Vagina (tissue), 2 donors: ENCODE measurements around the gene PSD. TPM values are rescaled to one million over a fixed set of nuclear protein-coding genes. Genes with fewer than 3 reads are reported as not detected.

Experiments
- DNase-seq, 2 donors: peaks; one replicate each; pipeline ENCODE4 v3.0.0-alpha.2; 2017; ENCODE audit errors: extremely low spot score in 2 of 2
- H3K27ac ChIP-seq: fragments of 200-600 bp; sonication (generic); one replicate; pipeline ENCODE4 v1.5.1; 2019
- H3K27me3 ChIP-seq: fragments of 200-600 bp; sonication (generic); one replicate; pipeline ENCODE4 v1.5.1; 2019
- H3K36me3 ChIP-seq, 2 donors: fragments of 200-600 bp; sonication (generic); one replicate each; pipeline ENCODE4 v1.5.1; 2017 to 2019
- H3K4me1 ChIP-seq: fragments of 200-600 bp; sonication (generic); one replicate; pipeline ENCODE4 v1.5.1; 2019
- H3K4me3 ChIP-seq, 2 donors: fragments of 200-600 bp; sonication (generic); 1 replicate in 1 of 2; 2 replicates in 1 of 2; pipeline ENCODE4 v1.5.1; 2016 to 2019
- H3K9me3 ChIP-seq: fragments of 200-600 bp; sonication (generic); one replicate; pipeline ENCODE4 v1.5.1; 2019
- CTCF ChIP-seq, 3 experiments: fragments of 450-650 bp in 2 of 3; fragments of 200-600 bp in 1 of 3; sonication (generic) in 1 of 3; IDR thresholded peaks; one replicate each; pipeline ENCODE4 v1.5.1; 2017 to 2019; ENCODE audit warnings: antibody characterized with exemption in 3 of 3, mild to moderate bottlenecking in 2 of 3, moderate library complexity in 2 of 3
- POLR2A ChIP-seq, 2 donors: fragments of 450-650 bp; IDR thresholded peaks; one replicate each; pipeline ENCODE4 v1.6.1; 2017; ENCODE audit warnings: antibody characterized with exemption in 2 of 2, mild to moderate bottlenecking in 2 of 2, moderate library complexity in 2 of 2
- POLR2AphosphoS5 ChIP-seq, 2 donors: sonication (generic); formaldehyde crosslinking; IDR thresholded peaks; one replicate each; pipeline ENCODE4 v1.9.0; 2017; ENCODE audit warnings: antibody characterized with exemption in 2 of 2, mild to moderate bottlenecking in 2 of 2, low read depth in 1 of 2; ENCODE audit not compliant: insufficient read depth in 1 of 2
- intact Hi-C: fragments of 100-400 bp; cut with DNase I; formaldehyde crosslinking; loops from one replicate; pipeline ENCODE4 v1.15.1; 2023
- total RNA-seq: library from RNA; depleted of rRNA; stranded (reverse); fragments of >200 nt; gene quantifications from one replicate; pipeline ENCODE4 v1.2.3, GENCODE V29; 2016

PSD gene
- total RNA-seq, 1 donor from 2014 or later, result 6.4 TPM

DNA sequence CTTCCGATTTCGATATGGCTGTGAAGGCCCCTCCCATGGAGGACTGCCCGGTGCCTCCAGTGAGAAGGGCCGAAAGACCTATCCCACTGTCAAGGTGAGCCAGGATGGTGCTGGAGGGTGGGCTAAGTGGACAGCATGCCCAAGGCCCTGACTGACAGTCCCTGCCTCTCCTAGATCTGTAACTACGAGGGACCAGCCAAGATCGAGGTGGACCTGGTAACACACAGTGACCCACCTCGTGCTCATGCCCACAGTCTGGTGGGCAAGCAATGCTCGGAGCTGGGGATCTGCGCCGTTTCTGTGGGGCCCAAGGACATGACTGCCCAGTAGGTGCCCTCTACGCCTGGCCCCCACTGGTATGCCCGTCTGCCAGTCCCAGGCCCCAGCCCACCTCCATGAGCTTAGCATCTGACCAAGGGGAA, 21.8 kb downstream of the PSD start:
- Histone ChIP-seq H3K27ac (peak overlapping the region; percentile 98), H3K4me1 (peaks cover 51% of the 10 kb centered on the region), H3K4me3 (peak overlapping the region; percentile 67 to 90), H3K36me3 (peaks cover 0 to 4% of the 10 kb centered on the region in 2 donors), H3K9me3 (no peaks in the 10 kb centered on the region), H3K27me3 (no peaks in the 10 kb centered on the region)
- TF ChIP-seq POLR2A (IDR thresholded peaks at IDR 0.05) (no peak), POLR2AphosphoS5 (IDR thresholded peaks at IDR 0.05; ENCODE audit: insufficient read depth in 1 of 2, low read depth in 1 of 2) (no peak), CTCF (IDR thresholded peaks at IDR 0.05) (no peak)
- no peak for DNase-seq
- intact Hi-C loops, result loop anchor here (5.0 to 10.0 kb wide), 2 partner anchors 86 to 188 kb away; no protein-coding TSS in a partner anchor

DNA sequence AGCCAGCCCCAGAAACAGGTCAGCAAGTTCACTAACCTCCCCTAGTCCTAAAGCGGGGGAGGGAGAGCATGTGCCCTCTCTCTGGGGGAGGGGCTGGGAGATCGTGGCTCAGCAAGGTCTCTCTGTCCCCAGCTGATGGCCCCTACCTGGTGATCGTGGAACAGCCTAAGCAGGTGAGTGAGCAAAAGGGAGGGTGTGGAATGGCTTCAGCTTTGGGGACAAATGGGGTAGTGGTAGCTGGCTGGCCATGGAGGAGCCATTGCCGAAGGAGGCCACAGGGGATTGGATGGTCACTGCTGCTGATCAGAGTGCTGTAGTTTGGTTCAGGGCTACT, 22.3 kb downstream of the PSD start:
- DNase-seq, result no peak
- Histone ChIP-seq H3K36me3 (peaks cover 0 to 4% of the 10 kb centered on the region in 2 donors), H3K4me1 (peaks cover 51% of the 10 kb centered on the region), H3K27ac (peak overlapping the region; percentile 98), H3K4me3 (peak overlapping the region; percentile 67 to 90), H3K27me3 (no peaks in the 10 kb centered on the region), H3K9me3 (no peaks in the 10 kb centered on the region)
- no peak for TF ChIP-seq POLR2AphosphoS5 (IDR thresholded peaks at IDR 0.05; ENCODE audit: insufficient read depth in 1 of 2, low read depth in 1 of 2)
- no peak for TF ChIP-seq CTCF (IDR thresholded peaks at IDR 0.05)
- intact Hi-C loops, result loop anchor here (5.0 to 10.0 kb wide), 2 partner anchors 86 to 189 kb away; no protein-coding TSS in a partner anchor

DNA sequence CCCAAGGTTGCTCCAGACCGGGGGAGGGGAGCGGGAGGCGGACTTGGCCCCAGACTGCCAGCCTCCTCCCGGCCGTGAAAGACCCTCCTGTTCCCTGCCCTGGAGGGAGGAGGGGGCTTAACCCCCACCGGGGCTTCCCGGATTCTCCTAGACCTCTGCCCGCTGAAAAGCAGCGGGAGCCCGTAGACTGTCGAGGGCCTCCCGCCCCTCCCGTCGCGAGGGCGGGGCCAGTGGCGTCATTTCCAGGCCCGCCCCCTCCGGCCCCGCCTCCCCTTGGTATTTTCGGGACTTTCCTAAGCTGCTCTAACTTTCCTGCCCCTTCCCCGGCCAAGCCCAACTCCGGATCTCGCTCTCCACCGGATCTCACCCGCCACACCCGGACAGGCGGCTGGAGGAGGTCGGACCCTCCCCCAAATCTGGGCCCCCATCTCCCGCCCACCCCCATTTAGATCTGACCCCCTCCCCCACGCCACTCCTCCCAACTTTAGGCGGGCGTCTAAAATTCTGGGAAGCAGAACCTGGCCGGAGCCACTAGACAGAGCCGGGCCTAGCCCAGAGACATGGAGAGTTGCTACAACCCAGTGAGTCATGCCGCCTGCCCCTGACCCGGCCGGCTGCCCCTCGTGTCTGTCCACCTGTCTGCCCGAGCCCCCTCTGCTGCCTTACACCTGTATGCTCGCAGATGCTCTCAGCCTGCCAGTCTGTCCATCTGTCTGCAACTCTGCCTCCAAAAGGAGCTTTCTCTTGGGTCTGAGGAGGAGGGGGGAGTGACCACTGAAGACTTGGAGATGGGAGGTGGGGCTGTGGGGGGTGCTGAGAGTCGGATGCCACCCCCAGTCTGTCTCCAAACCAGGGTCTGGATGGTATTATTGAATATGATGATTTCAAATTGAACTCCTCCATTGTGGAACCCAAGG, 22.9 kb downstream of the PSD start, which contains the start of gene NFKB2:
NFKB2 (plus strand) TSS at position 306 of the 917 bp plus-strand sequence; CDS start at position 561, 255 bp downstream.
- Histone ChIP-seq H3K36me3 (peaks cover 0 to 4% of the 10 kb centered on the region in 2 donors), H3K4me3 (peak within 1 kb of the TSS; percentile 67 to 90), H3K27ac (peak within 1 kb of the TSS; percentile 98), H3K27me3 (no peaks in the 10 kb centered on the region), H3K4me1 (peaks cover 51% of the 10 kb centered on the region), H3K9me3 (no peaks in the 10 kb centered on the region)
- TF ChIP-seq CTCF (IDR thresholded peaks at IDR 0.05) (no peak), POLR2A (IDR thresholded peaks at IDR 0.05) (peak in 1 of 2 donors; percentile 89), POLR2AphosphoS5 (IDR thresholded peaks at IDR 0.05; ENCODE audit: insufficient read depth in 1 of 2, low read depth in 1 of 2) (peak; percentile 80 to 97)
- DNase-seq, result peak in 1 of 2 donors; percentile 96
- intact Hi-C loops, result loop anchor here (5.0 to 10.0 kb wide), 2 partner anchors 87 to 189 kb away; no protein-coding TSS in a partner anchor

GRCh38 chr10:102394801-102395399, 23.7 kb downstream of the PSD start:
- no peak for DNase-seq
- Histone ChIP-seq H3K27ac (peak overlapping the region; percentile 98), H3K4me3 (peak overlapping the region; percentile 67 to 90), H3K4me1 (peaks cover 47% of the 10 kb centered on the region), H3K27me3 (no peaks in the 10 kb centered on the region), H3K36me3 (peaks cover 0 to 4% of the 10 kb centered on the region in 2 donors), H3K9me3 (no peaks in the 10 kb centered on the region)
- TF ChIP-seq CTCF (IDR thresholded peaks at IDR 0.05) (no peak), POLR2AphosphoS5 (IDR thresholded peaks at IDR 0.05; ENCODE audit: insufficient read depth in 1 of 2, low read depth in 1 of 2) (no peak), POLR2A (IDR thresholded peaks at IDR 0.05) (no peak)
- intact Hi-C loops, result loop anchor here (5.0 to 10.0 kb wide), 2 partner anchors 87 to 190 kb away; no protein-coding TSS in a partner anchor
